HL-60 (cell line): ENCODE measurements around the gene RUNX3.

Source experiments
- CTCF ChIP-seq: IDR thresholded peaks from one replicate; pipeline ENCODE4 v1.5.1; 2011; ENCODE audit warnings: low read length, control low read depth, inconsistent platforms; ENCODE audit not compliant: insufficient read depth
- GABPA ChIP-seq: IDR thresholded peaks from 2 replicates; pipeline ENCODE4 v1.6.1; 2012; ENCODE audit warnings: low read depth
- POLR2AphosphoS5 ChIP-seq: IDR thresholded peaks from 2 replicates; pipeline ENCODE4 v1.6.1; 2012; ENCODE audit warnings: low read depth
- TF ChIP-seq, protein P1 (sequence below): IDR thresholded peaks from 2 replicates; pipeline ENCODE4 v1.6.1; 2012; ENCODE audit warnings: low read depth; ENCODE audit not compliant: insufficient replicate concordance

GRCh38 chr1:24899581-24900485, 30.2 kb downstream of the RUNX3 start:
- TF ChIP-seq CTCF (no peak), POLR2AphosphoS5 (peak; percentile 53), GABPA (no peak)
- TF ChIP-seq, protein P1, sequence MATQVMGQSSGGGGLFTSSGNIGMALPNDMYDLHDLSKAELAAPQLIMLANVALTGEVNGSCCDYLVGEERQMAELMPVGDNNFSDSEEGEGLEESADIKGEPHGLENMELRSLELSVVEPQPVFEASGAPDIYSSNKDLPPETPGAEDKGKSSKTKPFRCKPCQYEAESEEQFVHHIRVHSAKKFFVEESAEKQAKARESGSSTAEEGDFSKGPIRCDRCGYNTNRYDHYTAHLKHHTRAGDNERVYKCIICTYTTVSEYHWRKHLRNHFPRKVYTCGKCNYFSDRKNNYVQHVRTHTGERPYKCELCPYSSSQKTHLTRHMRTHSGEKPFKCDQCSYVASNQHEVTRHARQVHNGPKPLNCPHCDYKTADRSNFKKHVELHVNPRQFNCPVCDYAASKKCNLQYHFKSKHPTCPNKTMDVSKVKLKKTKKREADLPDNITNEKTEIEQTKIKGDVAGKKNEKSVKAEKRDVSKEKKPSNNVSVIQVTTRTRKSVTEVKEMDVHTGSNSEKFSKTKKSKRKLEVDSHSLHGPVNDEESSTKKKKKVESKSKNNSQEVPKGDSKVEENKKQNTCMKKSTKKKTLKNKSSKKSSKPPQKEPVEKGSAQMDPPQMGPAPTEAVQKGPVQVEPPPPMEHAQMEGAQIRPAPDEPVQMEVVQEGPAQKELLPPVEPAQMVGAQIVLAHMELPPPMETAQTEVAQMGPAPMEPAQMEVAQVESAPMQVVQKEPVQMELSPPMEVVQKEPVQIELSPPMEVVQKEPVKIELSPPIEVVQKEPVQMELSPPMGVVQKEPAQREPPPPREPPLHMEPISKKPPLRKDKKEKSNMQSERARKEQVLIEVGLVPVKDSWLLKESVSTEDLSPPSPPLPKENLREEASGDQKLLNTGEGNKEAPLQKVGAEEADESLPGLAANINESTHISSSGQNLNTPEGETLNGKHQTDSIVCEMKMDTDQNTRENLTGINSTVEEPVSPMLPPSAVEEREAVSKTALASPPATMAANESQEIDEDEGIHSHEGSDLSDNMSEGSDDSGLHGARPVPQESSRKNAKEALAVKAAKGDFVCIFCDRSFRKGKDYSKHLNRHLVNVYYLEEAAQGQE = no peak
